ENCODE results near the gene WDR93. TPM values are rescaled to one million over a fixed set of nuclear protein-coding genes. Genes with fewer than 3 reads are reported as not detected.
"Not testable (repeated sequence)": the region's sequence is repeated elsewhere in the genome, so short reads cannot be mapped to it uniquely, and the experiment has no call there.

WDR93 gene
- total and polyA plus RNA-seq, 9 donors = 0.04 to 0.32 (median 0.18) TPM; not detected in 1

DNA sequence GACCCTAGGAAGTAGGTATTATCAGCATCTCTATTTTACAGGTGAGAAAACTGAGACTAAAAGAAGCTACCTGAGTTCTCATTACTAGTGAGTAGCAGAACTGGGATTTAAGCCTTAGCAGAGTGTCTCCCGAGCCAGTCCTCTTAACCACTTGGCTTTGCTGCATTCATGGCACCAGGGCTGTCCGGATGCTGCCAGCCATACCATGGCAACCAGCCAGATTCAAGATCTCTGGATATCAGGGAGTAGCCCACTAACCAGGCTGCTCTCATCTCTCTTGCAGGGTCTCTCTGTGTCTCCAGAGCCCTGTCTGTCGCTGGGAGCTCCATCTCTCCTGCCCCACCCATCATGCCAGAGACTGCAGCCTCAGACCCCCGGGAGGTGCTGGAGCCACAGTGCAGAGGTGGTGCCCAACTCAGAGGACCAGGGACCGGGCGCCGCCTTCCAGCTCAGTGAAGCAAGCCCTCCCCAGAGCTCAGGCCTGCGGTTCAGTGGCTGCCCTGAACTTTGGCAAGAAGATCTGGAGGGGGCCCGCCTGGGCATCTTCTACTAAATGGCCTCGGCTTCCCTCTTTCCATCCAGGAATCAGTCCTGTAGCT, 87.3 kb downstream of the WDR93 start:
- Histone ChIP-seq H3K27me3 (ENCODE audit: control insufficient read depth, insufficient read depth, low read length) (peaks cover 7% of the 10 kb centered on the region), H3K4me1 (ENCODE audit: control insufficient read depth, insufficient read depth, low read length) (peaks cover 13% of the 10 kb centered on the region), H3K4me3 (ENCODE audit: low read length) (no peak overlapping the region), H3K9me3 (replicated peaks; ENCODE audit: control insufficient read depth, low read depth, low read length) (no peaks in the 10 kb centered on the region), H3K36me3 (ENCODE audit: control insufficient read depth, insufficient read depth, low read length) (no peaks in the 10 kb centered on the region), H3K27ac (ENCODE audit: low read length) (no peak overlapping the region)
- WGBS (ENCODE audit: insufficient coverage) = 78% methylated on average over 10 of the region's 10 CpGs
- DNase-seq = no peak

DNA sequence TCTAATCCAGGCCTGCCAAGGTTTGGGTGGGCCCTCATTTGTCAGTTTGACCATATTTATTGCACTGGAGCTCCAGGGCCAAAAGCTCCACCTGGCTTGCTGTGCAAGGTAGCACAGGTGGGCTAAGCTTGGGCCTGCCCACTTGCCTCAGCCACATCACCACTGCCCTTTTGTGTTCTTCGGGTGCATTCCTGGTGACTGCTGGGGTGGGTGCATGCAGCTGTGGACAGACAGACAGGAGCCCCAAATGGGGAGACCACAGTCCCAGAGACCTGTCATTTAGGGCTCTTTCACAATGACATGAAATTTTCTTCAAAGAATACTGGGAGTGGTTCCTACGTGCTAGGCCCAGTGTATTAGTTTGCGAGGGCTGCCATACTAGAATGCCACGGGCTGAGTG, 88.2 kb downstream of the WDR93 start:
- Histone ChIP-seq H3K4me1 (ENCODE audit: control insufficient read depth, insufficient read depth, low read length) (peaks cover 13% of the 10 kb centered on the region), H3K9me3 (replicated peaks; ENCODE audit: control insufficient read depth, low read depth, low read length) (no peaks in the 10 kb centered on the region), H3K36me3 (ENCODE audit: control insufficient read depth, insufficient read depth, low read length) (no peaks in the 10 kb centered on the region), H3K27ac (ENCODE audit: low read length) (no peak overlapping the region), H3K27me3 (ENCODE audit: control insufficient read depth, insufficient read depth, low read length) (peaks cover 7% of the 10 kb centered on the region), H3K4me3 (ENCODE audit: low read length) (no peak overlapping the region)
- no peak for DNase-seq
- WGBS (ENCODE audit: insufficient coverage) = 93% methylated on average over 3 of the region's 4 CpGs

DNA sequence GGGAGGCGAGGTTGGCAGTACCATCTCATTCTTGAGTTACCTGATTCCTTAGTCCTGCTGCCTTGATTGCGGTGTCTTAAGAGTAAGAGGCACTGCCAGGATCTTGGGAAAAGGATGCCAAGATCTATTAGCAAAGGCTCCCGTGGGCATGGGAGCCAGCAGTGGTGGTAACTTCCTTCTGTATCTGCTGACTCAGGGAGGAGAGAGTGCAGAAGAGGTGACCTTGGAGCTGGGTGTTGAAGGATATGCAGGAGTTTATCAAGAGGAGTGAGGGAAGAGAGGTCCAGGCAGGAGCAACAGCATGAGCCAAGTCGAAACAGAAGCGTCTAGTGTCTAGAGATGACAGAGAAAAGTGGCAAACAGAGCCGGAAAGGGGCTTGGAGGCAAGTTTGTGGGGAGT, 90.0 kb downstream of the WDR93 start:
- H3K4me3 ChIP-seq (ENCODE audit: low read length) = no peak overlapping the region
- peaks cover 11% of the 10 kb centered on the region for H3K4me1 ChIP-seq (ENCODE audit: control insufficient read depth, insufficient read depth, low read length)
- H3K27ac ChIP-seq (ENCODE audit: low read length) = no peak overlapping the region
- 82% methylated on average over 6 of the region's 6 CpGs for WGBS (ENCODE audit: insufficient coverage)
- H3K36me3 ChIP-seq (ENCODE audit: control insufficient read depth, insufficient read depth, low read length) = no peaks in the 10 kb centered on the region
- DNase-seq = no peak
- peaks cover 6% of the 10 kb centered on the region for H3K27me3 ChIP-seq (ENCODE audit: control insufficient read depth, insufficient read depth, low read length)
- H3K9me3 ChIP-seq (replicated peaks; ENCODE audit: control insufficient read depth, low read depth, low read length) = no peaks in the 10 kb centered on the region

DNA sequence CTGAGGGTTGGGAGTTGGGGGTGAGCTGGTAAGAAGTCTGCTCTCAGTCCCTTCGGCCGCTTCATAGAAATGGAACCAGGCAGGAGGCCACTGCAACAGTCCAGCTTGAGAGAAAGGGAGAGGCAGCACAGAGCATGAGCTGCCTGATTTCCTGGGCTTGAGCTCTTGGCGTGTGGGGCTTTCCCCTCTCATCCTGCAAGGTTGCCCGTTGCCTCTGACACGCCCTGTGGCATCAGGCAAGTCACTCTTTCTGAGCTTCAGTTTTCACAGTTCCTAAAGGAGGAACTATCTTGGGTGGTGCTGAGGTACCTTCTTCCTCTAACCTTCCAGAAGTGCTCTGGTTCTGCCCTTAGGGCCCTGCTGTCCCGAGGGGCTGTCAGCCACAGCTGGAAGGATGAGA, 90.4 kb downstream of the WDR93 start:
- DNase-seq = no peak
- Histone ChIP-seq H3K9me3 (replicated peaks; ENCODE audit: control insufficient read depth, low read depth, low read length) (no peaks in the 10 kb centered on the region), H3K27ac (ENCODE audit: low read length) (no peak overlapping the region), H3K4me3 (ENCODE audit: low read length) (no peak overlapping the region), H3K36me3 (ENCODE audit: control insufficient read depth, insufficient read depth, low read length) (no peaks in the 10 kb centered on the region), H3K4me1 (ENCODE audit: control insufficient read depth, insufficient read depth, low read length) (peaks cover 7% of the 10 kb centered on the region), H3K27me3 (ENCODE audit: control insufficient read depth, insufficient read depth, low read length) (peaks cover 4% of the 10 kb centered on the region)
- 90% methylated on average over 4 of the region's 6 CpGs for WGBS (ENCODE audit: insufficient coverage)

DNA sequence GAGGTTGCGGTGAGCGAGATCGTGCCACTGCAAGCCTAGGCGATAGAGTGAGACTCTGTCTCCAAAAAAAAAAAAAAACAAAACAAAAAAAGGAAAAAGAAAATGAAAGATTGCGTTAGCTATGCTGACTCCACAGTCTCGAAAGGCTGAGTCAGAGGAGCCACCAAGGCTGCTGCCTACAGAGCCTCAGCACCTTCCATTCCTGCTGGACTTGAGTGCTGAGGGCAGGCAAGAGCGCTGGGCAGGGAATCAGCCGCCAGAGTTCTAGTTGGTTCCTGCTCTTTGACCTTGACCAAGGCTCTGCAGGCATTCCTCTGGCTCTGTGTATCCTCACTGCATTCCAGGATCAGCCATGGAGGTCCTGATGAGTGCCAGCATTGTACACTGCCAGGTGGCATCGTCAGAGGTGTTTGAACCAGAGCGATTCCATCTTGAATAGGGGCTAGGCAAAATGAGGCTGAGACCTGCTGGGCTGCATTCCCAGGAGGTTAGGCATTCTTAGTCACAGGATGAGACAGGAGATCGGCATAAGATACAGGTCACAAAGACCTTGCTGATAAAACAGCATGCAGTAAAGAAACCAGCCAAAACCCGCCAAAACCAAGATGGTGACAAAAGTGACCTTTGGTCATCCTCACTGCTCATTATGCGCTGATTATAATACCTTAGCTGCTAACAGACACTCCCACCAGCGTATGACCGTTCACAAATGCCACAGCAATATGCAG, 91.4 kb downstream of the WDR93 start:
- 75% methylated on average over 11 of the region's 15 CpGs for WGBS (ENCODE audit: insufficient coverage)
- no peak overlapping the region for H3K27ac ChIP-seq (ENCODE audit: low read length)

DNA sequence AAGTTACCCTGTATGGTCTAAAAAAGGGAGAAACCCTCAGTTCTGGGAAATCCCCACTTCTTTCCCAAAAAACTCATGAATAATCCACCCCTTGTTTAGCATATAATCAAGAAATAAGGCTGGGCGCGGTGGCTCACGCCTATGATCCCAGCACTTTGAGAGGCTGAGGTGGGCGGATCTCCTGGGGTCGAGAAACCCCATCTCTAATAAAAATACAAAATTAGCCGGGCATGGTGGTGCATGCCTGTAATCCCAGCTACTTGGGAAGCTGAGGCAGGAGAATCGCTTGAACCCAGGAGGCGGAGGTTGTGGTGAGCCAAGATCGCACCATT, 92.0 kb downstream of the WDR93 start:
- not testable (repeated sequence) for H3K4me3 ChIP-seq (ENCODE audit: low read length); H3K4me1 ChIP-seq (ENCODE audit: control insufficient read depth, insufficient read depth, low read length); H3K36me3 ChIP-seq (ENCODE audit: control insufficient read depth, insufficient read depth, low read length); DNase-seq; H3K27me3 ChIP-seq (ENCODE audit: control insufficient read depth, insufficient read depth, low read length); H3K27ac ChIP-seq (ENCODE audit: low read length); H3K9me3 ChIP-seq (replicated peaks; ENCODE audit: control insufficient read depth, low read depth, low read length)
- no CpG with 5 or more reads among the region's 9 CpGs for WGBS (ENCODE audit: insufficient coverage)

More for the DNA sequence above, 91.4 kb downstream of the WDR93 start:
- peaks cover 1% of the 10 kb centered on the region for H3K4me1 ChIP-seq (ENCODE audit: control insufficient read depth, insufficient read depth, low read length)
- H3K9me3 ChIP-seq (replicated peaks; ENCODE audit: control insufficient read depth, low read depth, low read length) = no peaks in the 10 kb centered on the region
- H3K4me3 ChIP-seq (ENCODE audit: low read length) = no peak overlapping the region
- H3K36me3 ChIP-seq (ENCODE audit: control insufficient read depth, insufficient read depth, low read length) = no peaks in the 10 kb centered on the region
- H3K27me3 ChIP-seq (ENCODE audit: control insufficient read depth, insufficient read depth, low read length) = peaks cover 4% of the 10 kb centered on the region
- no peak for DNase-seq

DNA sequence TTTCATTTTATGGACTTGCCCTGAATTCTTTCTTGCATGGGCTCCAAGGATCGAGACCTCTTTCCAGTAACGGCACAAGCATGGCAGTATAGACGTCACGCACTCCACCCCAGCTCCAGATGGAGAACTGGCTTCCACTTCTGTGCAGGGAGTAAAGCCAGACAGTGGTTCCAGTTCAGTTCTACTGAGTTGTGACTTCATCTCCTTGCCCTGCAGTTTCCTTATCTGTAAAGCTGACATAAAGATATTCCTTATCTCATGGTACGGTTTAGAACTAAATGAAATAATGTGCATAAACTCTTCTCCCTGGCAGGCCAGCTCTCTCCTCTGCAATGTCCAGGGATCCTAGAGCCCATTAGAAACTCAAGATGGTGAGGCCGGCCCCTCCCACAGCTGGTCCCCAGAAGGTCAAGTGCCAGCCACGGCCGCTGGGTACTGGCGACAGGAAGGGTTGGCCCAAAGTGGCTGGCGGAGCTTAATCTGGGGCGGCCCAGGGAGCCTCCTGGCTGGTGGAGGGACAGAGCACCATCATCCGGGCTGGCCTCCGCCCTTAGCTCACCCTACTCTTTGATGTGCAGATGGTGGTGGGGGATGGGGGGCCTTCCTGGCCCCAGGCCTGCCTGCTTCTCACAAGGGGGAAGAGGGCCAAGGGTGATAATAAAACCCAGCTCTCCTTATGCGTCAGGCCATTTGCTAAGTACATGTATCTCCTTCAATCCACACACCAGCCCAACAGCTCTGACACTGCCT, 92.7 kb downstream of the WDR93 start:
- Histone ChIP-seq H3K4me1 (ENCODE audit: control insufficient read depth, insufficient read depth, low read length) (no peaks in the 10 kb centered on the region), H3K36me3 (ENCODE audit: control insufficient read depth, insufficient read depth, low read length) (no peaks in the 10 kb centered on the region), H3K9me3 (replicated peaks; ENCODE audit: control insufficient read depth, low read depth, low read length) (peaks cover 7% of the 10 kb centered on the region), H3K27me3 (ENCODE audit: control insufficient read depth, insufficient read depth, low read length) (peaks cover 4% of the 10 kb centered on the region), H3K27ac (ENCODE audit: low read length) (no peak overlapping the region), H3K4me3 (ENCODE audit: low read length) (no peak overlapping the region)
- WGBS (ENCODE audit: insufficient coverage) = 63% methylated on average over 7 of the region's 14 CpGs
- no peak for DNase-seq

DNA sequence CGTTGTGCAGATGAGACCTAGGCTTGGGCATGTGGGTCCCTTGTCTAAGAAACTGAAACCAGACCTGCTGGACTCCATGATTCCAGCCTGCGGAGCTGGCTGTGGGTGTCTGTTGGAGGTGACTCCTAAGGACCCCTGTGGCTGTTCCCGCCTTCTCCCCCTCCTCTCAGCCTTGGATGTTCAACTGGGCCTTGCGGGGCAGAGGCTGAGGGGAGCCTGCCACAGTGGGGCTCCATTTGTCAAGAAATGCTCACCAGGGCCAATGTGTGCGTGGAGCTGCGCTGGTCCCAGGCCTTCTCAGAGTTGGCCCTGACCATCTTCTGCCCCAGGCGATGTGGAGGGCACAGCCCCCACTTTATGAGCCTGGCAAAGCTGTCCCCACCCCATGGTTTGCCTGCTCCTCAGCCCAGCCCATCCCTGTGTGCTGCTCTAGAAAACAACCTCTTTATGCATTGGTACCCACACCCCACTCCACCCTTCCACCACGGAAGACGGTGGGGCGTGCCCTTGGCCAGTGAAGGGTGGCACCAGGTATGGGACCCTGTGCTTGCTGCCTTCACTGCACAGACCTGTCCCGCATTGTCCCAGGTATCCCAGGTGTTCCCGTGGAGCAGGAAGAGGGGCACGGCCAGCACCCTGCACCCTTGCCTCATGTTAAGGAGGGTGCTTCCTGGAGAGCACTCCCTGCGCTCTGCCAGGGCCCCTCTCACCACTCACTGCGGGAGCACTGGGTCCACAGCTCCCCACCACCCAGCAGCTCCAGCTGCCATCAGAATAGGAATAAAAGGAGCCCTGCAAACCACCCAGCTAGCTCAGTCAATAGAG, 93.5 kb downstream of the WDR93 start:
- H3K4me3 ChIP-seq (ENCODE audit: low read length) = no peak overlapping the region
- H3K27ac ChIP-seq (ENCODE audit: low read length) = no peak overlapping the region
- H3K36me3 ChIP-seq (ENCODE audit: control insufficient read depth, insufficient read depth, low read length) = no peaks in the 10 kb centered on the region
- no peak for DNase-seq
- peaks cover 4% of the 10 kb centered on the region for H3K27me3 ChIP-seq (ENCODE audit: control insufficient read depth, insufficient read depth, low read length)
- H3K9me3 ChIP-seq (replicated peaks; ENCODE audit: control insufficient read depth, low read depth, low read length) = peaks cover 9% of the 10 kb centered on the region
- no peaks in the 10 kb centered on the region for H3K4me1 ChIP-seq (ENCODE audit: control insufficient read depth, insufficient read depth, low read length)
- 83% methylated on average over 11 of the region's 15 CpGs for WGBS (ENCODE audit: insufficient coverage)

DNA sequence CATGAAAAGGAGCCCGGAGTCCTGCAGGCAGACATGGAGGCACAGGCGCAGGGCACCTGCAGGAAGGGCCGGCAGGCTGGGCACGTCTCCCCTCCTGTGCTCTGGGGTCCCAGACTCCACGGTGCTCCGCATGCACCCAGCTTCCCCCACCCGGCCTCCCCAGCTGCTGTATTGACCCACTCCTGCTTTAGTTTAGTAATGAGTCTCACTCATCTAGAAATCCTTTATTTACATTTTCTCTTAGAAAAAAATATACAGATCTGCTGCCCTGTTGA, 94.0 kb downstream of the WDR93 start:
- Histone ChIP-seq H3K4me3 (ENCODE audit: low read length) (no peak overlapping the region), H3K4me1 (ENCODE audit: control insufficient read depth, insufficient read depth, low read length) (no peaks in the 10 kb centered on the region), H3K27ac (ENCODE audit: low read length) (no peak overlapping the region), H3K36me3 (ENCODE audit: control insufficient read depth, insufficient read depth, low read length) (no peaks in the 10 kb centered on the region), H3K9me3 (replicated peaks; ENCODE audit: control insufficient read depth, low read depth, low read length) (peaks cover 9% of the 10 kb centered on the region), H3K27me3 (ENCODE audit: control insufficient read depth, insufficient read depth, low read length) (peaks cover 4% of the 10 kb centered on the region)
- 88% methylated on average over 7 of the region's 7 CpGs for WGBS (ENCODE audit: insufficient coverage)
- DNase-seq = no peak

Data from muscle of leg (tissue), 11 donors.